HCT116 (cell line): ENCODE measurements around the gene KRTAP4-6. TPM values are rescaled to one million over a fixed set of nuclear protein-coding genes. Genes with fewer than 3 reads are reported as not detected.

Experiments
- ATAC-seq: fragments of 200-7000 bp; cut with Tn5 transposase; 2 replicates; pipeline ENCODE4 v1.9.1; 2020; ENCODE audit warnings: mild to moderate bottlenecking, moderate library complexity
- BruUV-seq: library from RNA; stranded (reverse); fragments of 400-500 nt; replicated peaks from 2 replicates; lab custom pipeline; 2021; lab: Mats Ljungman, UMichigan
- CTCF ChIA-PET: fragments of 300-600 bp; sonication (Branson Sonifier 250); formaldehyde crosslinking; loops from one replicate; lab custom pipeline; 2021; ENCODE audit warnings: antibody characterized with exemption; lab: Charles Lee
- POLR2A ChIA-PET: fragments of 300-600, 350-600 bp; sonication (Branson Sonifier 250); formaldehyde crosslinking; loops from one replicate; lab custom pipeline; 2021; ENCODE audit warnings: antibody characterized with exemption; lab: Charles Lee
- RAD21 ChIA-PET, 2 experiments: fragments of 300-600 bp; sonication (Branson Sonifier 250); formaldehyde crosslinking; loops; one replicate each; lab custom pipeline; 2023; ENCODE audit warnings: low total read pairs in 2 of 2; ENCODE audit not compliant: uncharacterized antibody in 2 of 2, unreplicated experiment in 2 of 2, low non-redundant PET in 1 of 2; lab: Charles Lee
- DNase-seq: peaks from one replicate; pipeline ENCODE4 v3.0.0-alpha.2; 2010; ENCODE audit warnings: low read depth, low spot score
- H2AFZ ChIP-seq: fragments of 200-600 bp; shearing (Covaris generic), sonication (generic); 2 replicates; pipeline ENCODE4 v1.6.1; 2017; ENCODE audit warnings: low read depth, mixed run types, mixed read lengths, antibody characterized with exemption, low read length; ENCODE audit not compliant: poor library complexity, severe bottlenecking
- H3K27ac ChIP-seq: 2 replicates; pipeline ENCODE4 v1.5.1; 2012; ENCODE audit warnings: low read depth, low read length
- H3K27me3 ChIP-seq: fragments of 200-600 bp; sonication (generic); 2 replicates; pipeline ENCODE4 v1.6.1; 2016; ENCODE audit warnings: mixed run types, low read length, mixed read lengths; ENCODE audit not compliant: insufficient read depth
- H3K36me3 ChIP-seq, 2 experiments: fragments of 200-500 bp in 1 of 2; fragments of 200-600 bp in 1 of 2; sonication (Bioruptor generic) in 1 of 2; sonication (generic) in 1 of 2; 2 replicates each; pipeline versions ENCODE4 v1.5.1 to v1.6.1; 2014 to 2016; ENCODE audit warnings: low read length in 2 of 2, inconsistent platforms in 1 of 2, mixed read lengths in 1 of 2, mixed run types in 1 of 2; ENCODE audit not compliant: insufficient read depth in 2 of 2, control insufficient read depth in 1 of 2
- H3K4me1 ChIP-seq, 2 experiments: fragments of 200-600 bp in 1 of 2; sonication (generic) in 1 of 2; 2 replicates each; pipeline versions ENCODE4 v1.5.1 to v1.6.1; 2012 to 2017; ENCODE audit warnings: low read length in 2 of 2, inconsistent platforms in 1 of 2, mild to moderate bottlenecking in 1 of 2, mixed read lengths in 1 of 2, mixed run types in 1 of 2, moderate library complexity in 1 of 2; ENCODE audit not compliant: insufficient read depth in 2 of 2, control insufficient read depth in 1 of 2
- H3K4me2 ChIP-seq: fragments of 200-600 bp; sonication (generic); 2 replicates; pipeline ENCODE4 v1.6.1; 2017; ENCODE audit warnings: mixed run types, low read length, mixed read lengths
- H3K4me3 ChIP-seq, 2 experiments: fragments of 200-600 bp in 1 of 2; sonication (generic) in 1 of 2; replicated peaks in 1 of 2; 2 replicates each; pipeline ENCODE4 v1.5.1; 2011 to 2016; ENCODE audit warnings: low read length in 2 of 2, control low read depth in 1 of 2, low read depth in 1 of 2, mild to moderate bottlenecking in 1 of 2, mixed read lengths in 1 of 2, mixed run types in 1 of 2
- H3K79me2 ChIP-seq: fragments of 200-600 bp; sonication (generic); 2 replicates; pipeline ENCODE4 v1.6.1; 2017; ENCODE audit warnings: mild to moderate bottlenecking, mixed run types, low read length, moderate library complexity, mixed read lengths; ENCODE audit not compliant: insufficient read depth
- H3K9ac ChIP-seq: fragments of 200-600 bp; sonication (generic); 2 replicates; pipeline ENCODE4 v1.6.1; 2016; ENCODE audit warnings: low read length, mixed read lengths
- H3K9me2 ChIP-seq: fragments of 200-600 bp; sonication (generic), shearing (Covaris generic); 2 replicates; pipeline ENCODE4 v1.6.1; 2017; ENCODE audit warnings: mixed run types, mild to moderate bottlenecking, moderate library complexity; ENCODE audit not compliant: insufficient read depth
- H3K9me3 ChIP-seq, 2 experiments: fragments of 200-500 bp in 1 of 2; fragments of 200-600 bp in 1 of 2; sonication (Bioruptor generic) in 1 of 2; sonication (generic) in 1 of 2; 2 replicates each; pipeline ENCODE4 v1.6.1; 2014 to 2017; ENCODE audit warnings: low read length in 2 of 2, mixed read lengths in 2 of 2, inconsistent platforms in 1 of 2, low read depth in 1 of 2, mild to moderate bottlenecking in 1 of 2, mixed run types in 1 of 2, moderate library complexity in 1 of 2; ENCODE audit not compliant: control insufficient read depth in 1 of 2, insufficient read depth in 1 of 2
- H4K20me1 ChIP-seq: fragments of 200-600 bp; sonication (generic), shearing (Covaris generic); 2 replicates; pipeline ENCODE4 v1.6.1; 2017; ENCODE audit warnings: mixed run types, mild to moderate bottlenecking, moderate library complexity; ENCODE audit not compliant: insufficient read depth
- ATF3 ChIP-seq: IDR thresholded peaks from 2 replicates; pipeline ENCODE4 v1.6.1; 2012
- CEBPB ChIP-seq: IDR thresholded peaks from 2 replicates; pipeline ENCODE4 v1.6.1; 2012; ENCODE audit warnings: low read depth
- CTCF ChIP-seq, 3 experiments: fragments of 200-600 bp in 1 of 3; sonication (generic) in 1 of 3; IDR thresholded peaks in 2 of 3; conservative IDR thresholded peaks in 1 of 3; 2 replicates each; pipeline ENCODE4 v1.5.1; 2012 to 2017; ENCODE audit warnings: low read depth in 2 of 3, low read length in 2 of 3, antibody characterized with exemption in 1 of 3, borderline replicate concordance in 1 of 3, control low read depth in 1 of 3, mild to moderate bottlenecking in 1 of 3, mixed read lengths in 1 of 3, mixed run types in 1 of 3, moderate library complexity in 1 of 3; ENCODE audit not compliant: insufficient read depth in 1 of 3
- ELF1 ChIP-seq: IDR thresholded peaks from 2 replicates; pipeline ENCODE4 v1.6.1; 2012; ENCODE audit warnings: low read depth, borderline replicate concordance
- EZH2phosphoT487 ChIP-seq: fragments of 200-600 bp; IDR thresholded peaks from 2 replicates; pipeline ENCODE4 v1.6.1; 2018; ENCODE audit warnings: antibody characterized with exemption, borderline replicate concordance
- FOSL1 ChIP-seq: IDR thresholded peaks from 2 replicates; pipeline ENCODE4 v1.6.1; 2012; ENCODE audit warnings: low read depth
- JUND ChIP-seq: IDR thresholded peaks from 2 replicates; pipeline ENCODE4 v1.6.1; 2012
- POLR2A ChIP-seq: IDR thresholded peaks from 2 replicates; pipeline ENCODE4 v1.7.0; 2011; ENCODE audit warnings: borderline replicate concordance; ENCODE audit not compliant: insufficient read depth, insufficient read length; ENCODE audit errors: extremely low read depth
- POLR2AphosphoS5 ChIP-seq: IDR thresholded peaks from 2 replicates; pipeline ENCODE4 v1.6.1; 2011; ENCODE audit warnings: mild to moderate bottlenecking, low read depth, low read length, moderate library complexity
- YY1 ChIP-seq: IDR thresholded peaks from 2 replicates; pipeline ENCODE4 v1.6.1; 2011; ENCODE audit warnings: low read length, low read depth, moderate library complexity, mild to moderate bottlenecking; ENCODE audit not compliant: insufficient replicate concordance; ENCODE audit errors: extremely low read depth
- ZBTB33 ChIP-seq: IDR thresholded peaks from 2 replicates; pipeline ENCODE4 v1.6.1; 2011; ENCODE audit warnings: mild to moderate bottlenecking, low read length, moderate library complexity; ENCODE audit not compliant: insufficient replicate concordance; ENCODE audit errors: extremely low read depth
- ZFX ChIP-seq: fragments of 450-650 bp; IDR thresholded peaks from 2 replicates; pipeline ENCODE4 v1.6.1; 2017
- intact Hi-C: fragments of 100-400 bp; cut with micrococcal nuclease; formaldehyde crosslinking; loops from 2 replicates; pipeline ENCODE4 v1.10.0; 2022
- total RNA-seq: library from RNA; stranded (reverse); gene quantifications from one replicate; pipeline ENCODE4 v1.2.1, GENCODE V29; 2021; ENCODE audit not compliant: unreplicated experiment

Gene KRTAP4-6
- total RNA-seq, 1 experiment from 2014 or later, result not detected

- no peak overlapping the region for H2AFZ ChIP-seq
- no peak for TF ChIP-seq JUND
- TF ChIP-seq POLR2AphosphoS5, result no peak
- no peak for TF ChIP-seq ELF1
- TF ChIP-seq ZFX, result no peak
- no peak for TF ChIP-seq ATF3
- no peak for TF ChIP-seq POLR2A
- TF ChIP-seq CTCF (IDR thresholded peaks at IDR 0.05 in 2 of 3, conservative IDR thresholded peaks at IDR 0.05 in 1 of 3; ENCODE audit: borderline replicate concordance in 1 of 3, insufficient read depth in 1 of 3, low read depth in 2 of 3, low read length in 2 of 3), result no peak
- no peak for TF ChIP-seq ZBTB33
- no peak for TF ChIP-seq CEBPB
- TF ChIP-seq YY1, result no peak
- TF ChIP-seq EZH2phosphoT487, result no peak
- TF ChIP-seq FOSL1, result no peak
- no TSS peak for BruUV-seq
- no peaks in the 10 kb centered on the region for H3K79me2 ChIP-seq
- H3K9me3 ChIP-seq, result peaks cover 0 to 19% of the 10 kb centered on the region in 2 experiments; a peak in 1 of 4 replicates
- no peaks in the 10 kb centered on the region for H3K27me3 ChIP-seq
- DNase-seq (no peak), ATAC-seq (no peak)
- ChIA-PET POLR2A (no interaction called here), RAD21 (no interaction called here), CTCF (no interaction called here)
- intact Hi-C loops, result no loop called here
- no peak overlapping the region for H3K9ac ChIP-seq
- no peak overlapping the region for H3K4me3 ChIP-seq
- peaks cover 0 to 39% of the 10 kb centered on the region in 2 experiments; a peak in 2 of 4 replicates for H3K4me1 ChIP-seq
- H4K20me1 ChIP-seq, result no peaks in the 10 kb centered on the region
- no peak overlapping the region for H3K27ac ChIP-seq
- no peaks in the 10 kb centered on the region for H3K9me2 ChIP-seq
- peaks cover 0 to 9% of the 10 kb centered on the region in 2 experiments; a peak in 1 of 4 replicates for H3K36me3 ChIP-seq
- H3K4me2 ChIP-seq, result no peak overlapping the region
These were observed 13.9 kb downstream of the KRTAP4-6 start for GRCh38 chr17:41126412-41126811.
